ENCODE data around the gene IGDCC3. TPM values are rescaled to one million over a fixed set of nuclear protein-coding genes. Genes with fewer than 3 reads are reported as not detected.

Gene IGDCC3
- total and polyA plus RNA-seq, 2 donors (not counting 1 experiment from before 2014, with no cell fraction given): not detected

DNA sequence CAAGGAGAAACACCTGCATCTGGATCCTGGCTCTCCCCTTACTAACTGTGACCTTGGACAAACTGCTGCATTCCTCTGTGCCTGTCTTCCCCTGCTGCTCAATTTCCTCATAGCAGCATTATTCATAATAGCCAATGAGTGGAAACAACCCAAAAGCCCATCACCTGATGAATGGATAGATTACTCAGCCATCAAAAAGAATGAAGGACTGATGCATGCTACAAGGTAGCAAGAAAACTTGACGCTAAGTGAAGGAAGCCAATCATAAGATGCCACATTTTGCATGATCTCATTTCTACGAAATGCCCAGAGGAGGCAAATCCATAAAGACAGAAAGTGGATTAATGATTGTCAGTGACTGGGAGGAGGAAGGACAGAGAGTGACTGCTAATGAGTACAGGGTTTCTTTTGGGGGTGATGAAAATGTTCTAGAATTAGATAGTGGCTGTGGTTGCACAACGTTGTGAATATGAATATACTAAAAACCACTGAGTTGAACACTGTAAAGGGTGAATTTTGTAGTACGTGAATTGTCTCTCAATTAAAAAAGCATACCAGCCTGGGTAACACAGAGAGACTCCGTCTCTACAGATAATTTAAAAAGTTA, 33.8 kb upstream of the IGDCC3 start:
- no peak overlapping the region for H3K4me2 ChIP-seq (replicated peaks; ENCODE audit: low read depth, low read length, poor library complexity, severe bottlenecking)
- ChIA-PET CTCF (no interaction called here), POLR2A (no interaction called here)
- Mint-ChIP-seq H3K27ac (no peak overlapping the region), H3K4me1 (peaks cover 11% of the 10 kb centered on the region), H3K9me3 (ENCODE audit: insufficient read depth) (no peaks in the 10 kb centered on the region), H3K4me3 (no peak overlapping the region), H3K27me3 (peaks cover 20% of the 10 kb centered on the region)
- no peak overlapping the region for H3K4me3 ChIP-seq (ENCODE audit: control extremely low read depth in 1 of 5, extremely low read depth in 1 of 5, insufficient read depth in 1 of 5, low read depth in 2 of 5, low read length in 4 of 5)
- WGBS (ENCODE audit: insufficient coverage): 92% methylated on average over 2 of the region's 5 CpGs
- peaks cover 8 to 11% of the 10 kb centered on the region in 2 donors for H3K4me1 ChIP-seq (ENCODE audit: control insufficient read depth in 2 of 2, insufficient read depth in 2 of 2, low read length in 2 of 2)
- H2AFZ ChIP-seq (ENCODE audit: insufficient read depth, low read depth, low read length, poor library complexity, severe bottlenecking): no peak overlapping the region
- intact Hi-C loops (cut with micrococcal nuclease): no loop called here
- H3K27me3 ChIP-seq (replicated peaks in 1 of 4; ENCODE audit: control extremely low read depth in 1 of 4, control insufficient read depth in 3 of 4, insufficient read depth in 4 of 4, low read length in 3 of 4): peaks cover 0 to 27% (median 2%) of the 10 kb centered on the region in 4 experiments
- no peak overlapping the region for H3K27ac ChIP-seq (ENCODE audit: low read length in 2 of 2)
- no peaks in the 10 kb centered on the region for H3K79me2 ChIP-seq (ENCODE audit: control insufficient read depth, insufficient read depth, low read length)
- H3K9ac ChIP-seq (ENCODE audit: low read length): no peak overlapping the region
- H4K20me1 ChIP-seq (ENCODE audit: control insufficient read depth, insufficient read depth, low read length, poor library complexity, severe bottlenecking): no peaks in the 10 kb centered on the region
- ATAC-seq (ENCODE audit: low read depth) (no peak), DNase-seq (no peak)
- no peaks in the 10 kb centered on the region for H3K9me3 ChIP-seq (ENCODE audit: control extremely low read depth in 1 of 3, control insufficient read depth in 2 of 3, insufficient read depth in 1 of 3, low read length in 2 of 3)
- H3K36me3 ChIP-seq (replicated peaks in 1 of 2; ENCODE audit: control extremely low read depth in 1 of 2, control insufficient read depth in 1 of 2, extremely low read depth in 1 of 2, insufficient read depth in 2 of 2, low read length in 1 of 2): no peaks in the 10 kb centered on the region
- TF ChIP-seq CTCF (IDR thresholded peaks at IDR 0.05): no peak
- no peak for TF ChIP-seq EZH2 (IDR thresholded peaks at IDR 0.05; ENCODE audit: borderline replicate concordance, insufficient read depth, low read depth, low read length, poor library complexity, severe bottlenecking)

GRCh38 chr15:65410972-65411371, 33.2 kb upstream of the IGDCC3 start:
- no peak overlapping the region for H3K4me2 ChIP-seq (replicated peaks; ENCODE audit: low read depth, low read length, poor library complexity, severe bottlenecking)
- H3K36me3 ChIP-seq (replicated peaks in 1 of 2; ENCODE audit: control extremely low read depth in 1 of 2, control insufficient read depth in 1 of 2, extremely low read depth in 1 of 2, insufficient read depth in 2 of 2, low read length in 1 of 2): no peaks in the 10 kb centered on the region
- H2AFZ ChIP-seq (ENCODE audit: insufficient read depth, low read depth, low read length, poor library complexity, severe bottlenecking): no peak overlapping the region
- intact Hi-C loops (cut with micrococcal nuclease): no loop called here
- no peak overlapping the region for H3K9ac ChIP-seq (ENCODE audit: low read length)
- no peak for DNase-seq
- H3K27ac Mint-ChIP-seq: no peak overlapping the region
- no peaks in the 10 kb centered on the region for H3K9me3 ChIP-seq (ENCODE audit: control extremely low read depth in 1 of 3, control insufficient read depth in 2 of 3, insufficient read depth in 1 of 3, low read length in 2 of 3)
- H3K9me3 Mint-ChIP-seq (ENCODE audit: insufficient read depth): no peaks in the 10 kb centered on the region
- H3K4me1 ChIP-seq (ENCODE audit: control insufficient read depth in 2 of 2, insufficient read depth in 2 of 2, low read length in 2 of 2): peaks cover 8 to 11% of the 10 kb centered on the region in 2 donors
- H3K79me2 ChIP-seq (ENCODE audit: control insufficient read depth, insufficient read depth, low read length): no peaks in the 10 kb centered on the region
- peaks cover 0 to 27% (median 2%) of the 10 kb centered on the region in 4 experiments for H3K27me3 ChIP-seq (replicated peaks in 1 of 4; ENCODE audit: control extremely low read depth in 1 of 4, control insufficient read depth in 3 of 4, insufficient read depth in 4 of 4, low read length in 3 of 4)
- H3K27me3 Mint-ChIP-seq: peaks cover 20% of the 10 kb centered on the region
- H3K4me1 Mint-ChIP-seq: peaks cover 11% of the 10 kb centered on the region
- TF ChIP-seq EZH2 (IDR thresholded peaks at IDR 0.05; ENCODE audit: borderline replicate concordance, insufficient read depth, low read depth, low read length, poor library complexity, severe bottlenecking) (no peak), CTCF (IDR thresholded peaks at IDR 0.05) (no peak)
- no peak overlapping the region for H3K4me3 Mint-ChIP-seq
- no peak overlapping the region for H3K4me3 ChIP-seq (ENCODE audit: control extremely low read depth in 1 of 5, extremely low read depth in 1 of 5, insufficient read depth in 1 of 5, low read depth in 2 of 5, low read length in 4 of 5)
- H4K20me1 ChIP-seq (ENCODE audit: control insufficient read depth, insufficient read depth, low read length, poor library complexity, severe bottlenecking): no peaks in the 10 kb centered on the region
- POLR2A ChIA-PET: no interaction called here
- no peak for ATAC-seq (ENCODE audit: low read depth)
- CTCF ChIA-PET: no interaction called here
- no peak overlapping the region for H3K27ac ChIP-seq (ENCODE audit: low read length in 2 of 2)
- 87% methylated on average over 10 of the region's 10 CpGs for WGBS (ENCODE audit: insufficient coverage)
